GM18867 (cell line): Measurements from ENCODE around the gene IL17RC.
"Not testable (repeated sequence)": the region's sequence is repeated elsewhere in the genome, so short reads cannot be mapped to it uniquely, and the experiment has no call there.

Source experiments
- ATAC-seq: cut with Tn5 transposase; IDR thresholded peaks from one replicate; pipeline ENCODE4 v1.9.1; 2021; ENCODE audit warnings: mild to moderate bottlenecking, moderate library complexity; ENCODE audit not compliant: unreplicated experiment

The IL17RC gene

DNA sequence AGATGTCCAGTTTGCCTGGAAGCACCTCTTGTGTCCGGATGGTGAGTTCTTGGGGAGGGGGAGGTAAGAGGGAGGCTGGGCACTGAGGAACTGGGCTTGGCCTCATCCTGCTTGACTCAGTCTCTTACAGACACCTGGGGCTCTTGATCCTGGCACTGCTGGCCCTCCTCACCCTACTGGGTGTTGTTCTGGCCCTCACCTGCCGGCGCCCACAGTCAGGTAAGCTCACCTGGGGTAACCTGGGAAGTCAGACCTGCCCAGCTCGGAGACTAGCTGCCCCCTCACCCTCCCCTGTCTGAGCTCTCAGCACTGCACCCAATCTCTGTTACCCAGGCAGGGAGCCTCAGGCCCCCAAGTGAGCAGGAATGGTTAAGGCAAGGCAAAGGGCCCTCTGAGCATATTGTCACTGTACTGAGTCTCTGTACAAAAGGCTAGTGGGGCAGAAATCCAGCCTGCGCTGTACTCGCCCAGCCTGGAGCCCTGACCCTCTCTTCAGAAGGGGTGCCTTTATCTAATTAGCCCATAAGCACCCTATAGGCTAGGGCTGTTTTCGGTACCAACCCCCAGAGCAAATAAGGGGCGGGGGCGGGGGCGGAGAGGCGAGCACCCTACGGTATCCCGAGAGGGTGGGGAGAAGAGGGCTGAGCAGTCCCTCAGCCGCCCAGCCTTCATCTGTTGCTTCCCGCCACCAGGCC lies 2.2 kb upstream of the IL17RC start:
- ATAC-seq, result no peak

DNA sequence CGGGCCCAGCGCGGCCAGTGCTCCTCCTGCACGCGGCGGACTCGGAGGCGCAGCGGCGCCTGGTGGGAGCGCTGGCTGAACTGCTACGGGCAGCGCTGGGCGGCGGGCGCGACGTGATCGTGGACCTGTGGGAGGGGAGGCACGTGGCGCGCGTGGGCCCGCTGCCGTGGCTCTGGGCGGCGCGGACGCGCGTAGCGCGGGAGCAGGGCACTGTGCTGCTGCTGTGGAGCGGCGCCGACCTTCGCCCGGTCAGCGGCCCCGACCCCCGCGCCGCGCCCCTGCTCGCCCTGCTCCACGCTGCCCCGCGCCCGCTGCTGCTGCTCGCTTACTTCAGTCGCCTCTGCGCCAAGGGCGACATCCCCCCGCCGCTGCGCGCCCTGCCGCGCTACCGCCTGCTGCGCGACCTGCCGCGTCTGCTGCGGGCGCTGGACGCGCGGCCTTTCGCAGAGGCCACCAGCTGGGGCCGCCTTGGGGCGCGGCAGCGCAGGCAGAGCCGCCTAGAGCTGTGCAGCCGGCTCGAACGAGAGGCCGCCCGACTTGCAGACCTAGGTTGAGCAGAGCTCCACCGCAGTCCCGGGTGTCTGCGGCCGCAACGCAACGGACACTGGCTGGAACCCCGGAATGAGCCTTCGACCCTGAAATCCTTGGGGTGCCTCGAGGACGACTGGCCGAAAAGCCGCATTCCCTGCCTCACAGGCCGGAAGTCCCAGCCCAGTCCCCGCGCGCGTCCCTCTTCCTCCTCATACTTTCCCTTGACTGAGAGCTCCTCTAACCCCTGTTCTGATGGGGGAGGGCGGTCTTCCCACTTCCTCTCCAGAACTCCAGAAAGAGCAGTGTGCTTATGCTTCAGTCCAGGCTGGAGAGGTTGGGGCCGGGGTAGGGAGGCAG lies 1.4 kb upstream of the IL17RC start:
- ATAC-seq, result no peak

DNA sequence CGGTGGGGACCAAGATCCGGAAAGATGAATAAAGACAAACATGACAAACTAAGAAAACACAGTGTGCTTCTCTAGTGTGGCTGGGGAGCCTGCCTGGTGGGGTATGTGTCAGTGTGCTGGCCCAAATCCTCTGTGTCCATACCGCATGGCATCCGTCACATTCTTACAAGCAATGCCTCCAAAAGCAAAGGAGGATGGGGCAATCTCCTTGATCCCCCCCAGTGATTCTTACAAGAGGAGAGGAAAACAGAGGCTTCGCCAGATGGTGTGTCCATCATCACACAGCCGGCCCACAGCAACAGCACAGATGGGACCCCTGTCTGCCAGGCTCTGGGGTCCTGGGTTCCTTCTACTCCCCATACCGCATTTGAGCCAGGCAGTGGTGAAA lies 558 bp upstream of the IL17RC start:
- ATAC-seq, result no peak

DNA sequence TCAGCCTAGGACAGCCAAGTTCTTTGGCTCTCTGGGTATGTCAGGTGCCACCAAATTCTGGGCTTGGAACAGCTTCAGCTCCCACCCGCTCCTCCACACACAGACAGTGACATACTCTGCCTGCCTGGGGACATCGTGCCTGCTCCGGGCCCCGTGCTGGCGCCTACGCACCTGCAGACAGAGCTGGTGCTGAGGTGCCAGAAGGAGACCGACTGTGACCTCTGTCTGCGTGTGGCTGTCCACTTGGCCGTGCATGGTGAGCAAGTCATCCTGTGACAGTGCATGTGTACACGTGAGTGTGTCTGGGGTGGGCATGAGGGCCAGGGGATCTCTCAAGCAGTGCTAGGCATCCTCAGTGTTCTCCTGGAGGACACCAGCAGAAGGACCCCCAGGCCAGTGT lies 922 bp downstream of the IL17RC start:
- ATAC-seq, result no peak

DNA sequence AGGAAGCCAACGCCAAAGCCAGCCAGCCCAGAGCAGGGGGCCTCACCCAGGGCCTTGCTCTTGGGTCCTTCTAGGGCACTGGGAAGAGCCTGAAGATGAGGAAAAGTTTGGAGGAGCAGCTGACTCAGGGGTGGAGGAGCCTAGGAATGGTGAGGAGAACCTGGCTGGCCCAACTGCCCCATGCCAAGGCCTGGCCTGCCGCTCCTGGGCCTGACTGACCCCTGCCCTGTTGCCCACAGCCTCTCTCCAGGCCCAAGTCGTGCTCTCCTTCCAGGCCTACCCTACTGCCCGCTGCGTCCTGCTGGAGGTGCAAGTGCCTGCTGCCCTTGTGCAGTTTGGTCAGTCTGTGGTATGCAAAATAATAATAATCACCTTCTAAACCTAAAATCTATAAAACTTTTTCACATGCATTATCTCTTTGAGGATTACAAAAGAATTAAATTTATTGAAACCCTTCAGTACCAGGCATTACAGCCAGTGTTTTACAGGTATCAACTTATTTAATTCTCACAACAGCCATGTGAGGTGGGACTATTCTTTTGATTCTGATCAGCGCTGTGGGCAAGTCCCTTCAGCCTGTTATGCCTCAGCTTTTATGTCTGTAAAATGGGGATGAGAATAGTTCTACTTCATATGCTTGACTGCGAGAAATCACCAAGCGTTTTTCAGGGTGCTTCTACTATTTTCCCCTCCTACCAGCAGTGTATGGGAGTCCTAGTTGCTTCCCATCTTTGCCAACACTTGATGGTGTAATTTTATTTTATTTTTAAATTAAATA lies 1.6 kb downstream of the IL17RC start:
- no peak for ATAC-seq

DNA sequence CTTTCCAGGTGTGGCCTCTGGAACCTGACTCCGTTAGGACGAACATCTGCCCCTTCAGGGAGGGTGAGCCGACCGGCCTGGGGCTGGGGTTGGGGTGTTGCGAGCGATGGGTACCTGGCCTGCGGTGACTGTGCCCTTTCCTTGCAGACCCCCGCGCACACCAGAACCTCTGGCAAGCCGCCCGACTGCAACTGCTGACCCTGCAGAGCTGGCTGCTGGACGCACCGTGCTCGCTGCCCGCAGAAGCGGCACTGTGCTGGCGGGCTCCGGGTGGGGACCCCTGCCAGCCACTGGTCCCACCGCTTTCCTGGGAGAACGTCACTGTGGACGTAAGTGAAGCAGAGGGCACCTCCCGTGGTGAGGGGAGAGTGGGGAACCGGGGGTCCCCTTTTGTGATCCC lies 11.3 kb downstream of the IL17RC start:
- ATAC-seq, result no peak

DNA sequence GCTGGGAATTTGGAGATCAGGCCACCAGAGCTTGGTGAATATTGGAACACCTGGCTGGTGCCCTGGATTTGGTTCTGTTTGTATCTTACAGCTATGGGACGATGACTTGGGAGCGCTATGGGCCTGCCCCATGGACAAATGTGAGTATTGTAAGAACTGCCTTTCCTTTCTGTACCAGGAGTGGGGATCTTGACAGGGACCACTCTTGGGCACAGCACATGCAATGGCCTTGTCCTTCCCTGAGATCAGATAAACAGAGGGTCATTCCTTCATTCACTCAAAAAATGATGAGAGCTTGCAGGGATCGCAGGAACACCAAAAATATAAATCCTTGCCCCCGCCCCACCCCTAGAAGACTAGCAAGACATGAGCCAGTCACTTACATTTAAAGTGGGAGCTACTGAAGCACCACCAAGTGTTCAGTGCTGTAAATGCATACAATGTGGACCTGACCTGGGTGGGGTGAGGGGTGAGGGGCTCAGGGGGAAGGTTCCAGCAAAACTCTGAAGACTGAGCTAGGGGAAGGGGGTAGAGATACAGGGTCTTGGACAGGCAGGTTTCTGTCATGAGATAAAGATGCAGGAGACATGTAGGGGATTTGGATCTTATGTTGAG lies 14.0 kb downstream of the IL17RC start:
- ATAC-seq, result no peak

DNA sequence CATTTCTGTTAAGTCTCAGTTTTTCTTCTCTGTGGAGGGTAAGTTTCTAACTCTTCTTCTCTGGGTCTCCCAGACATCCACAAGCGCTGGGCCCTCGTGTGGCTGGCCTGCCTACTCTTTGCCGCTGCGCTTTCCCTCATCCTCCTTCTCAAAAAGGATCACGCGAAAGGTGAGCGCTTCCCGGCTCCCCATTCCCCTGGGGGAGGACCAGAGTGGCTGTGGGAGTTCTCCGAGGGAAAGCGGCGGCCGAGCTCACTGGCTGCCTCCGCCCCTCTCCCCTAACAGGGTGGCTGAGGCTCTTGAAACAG lies 15.6 kb downstream of the IL17RC start:
- no peak for ATAC-seq

DNA sequence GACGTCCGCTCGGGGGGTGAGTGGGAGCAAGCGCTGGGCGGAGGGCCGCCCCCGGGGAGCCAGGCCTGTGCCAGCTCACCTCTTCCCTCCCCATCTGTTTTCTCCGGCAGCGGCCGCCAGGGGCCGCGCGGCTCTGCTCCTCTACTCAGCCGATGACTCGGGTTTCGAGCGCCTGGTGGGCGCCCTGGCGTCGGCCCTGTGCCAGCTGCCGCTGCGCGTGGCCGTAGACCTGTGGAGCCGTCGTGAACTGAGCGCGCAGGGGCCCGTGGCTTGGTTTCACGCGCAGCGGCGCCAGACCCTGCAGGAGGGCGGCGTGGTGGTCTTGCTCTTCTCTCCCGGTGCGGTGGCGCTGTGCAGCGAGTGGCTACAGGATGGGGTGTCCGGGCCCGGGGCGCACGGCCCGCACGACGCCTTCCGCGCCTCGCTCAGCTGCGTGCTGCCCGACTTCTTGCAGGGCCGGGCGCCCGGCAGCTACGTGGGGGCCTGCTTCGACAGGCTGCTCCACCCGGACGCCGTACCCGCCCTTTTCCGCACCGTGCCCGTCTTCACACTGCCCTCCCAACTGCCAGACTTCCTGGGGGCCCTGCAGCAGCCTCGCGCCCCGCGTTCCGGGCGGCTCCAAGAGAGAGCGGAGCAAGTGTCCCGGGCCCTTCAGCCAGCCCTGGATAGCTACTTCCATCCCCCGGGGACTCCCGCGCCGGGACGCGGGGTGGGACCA lies 16.1 kb downstream of the IL17RC start:
- peak; percentile 70 for ATAC-seq

DNA sequence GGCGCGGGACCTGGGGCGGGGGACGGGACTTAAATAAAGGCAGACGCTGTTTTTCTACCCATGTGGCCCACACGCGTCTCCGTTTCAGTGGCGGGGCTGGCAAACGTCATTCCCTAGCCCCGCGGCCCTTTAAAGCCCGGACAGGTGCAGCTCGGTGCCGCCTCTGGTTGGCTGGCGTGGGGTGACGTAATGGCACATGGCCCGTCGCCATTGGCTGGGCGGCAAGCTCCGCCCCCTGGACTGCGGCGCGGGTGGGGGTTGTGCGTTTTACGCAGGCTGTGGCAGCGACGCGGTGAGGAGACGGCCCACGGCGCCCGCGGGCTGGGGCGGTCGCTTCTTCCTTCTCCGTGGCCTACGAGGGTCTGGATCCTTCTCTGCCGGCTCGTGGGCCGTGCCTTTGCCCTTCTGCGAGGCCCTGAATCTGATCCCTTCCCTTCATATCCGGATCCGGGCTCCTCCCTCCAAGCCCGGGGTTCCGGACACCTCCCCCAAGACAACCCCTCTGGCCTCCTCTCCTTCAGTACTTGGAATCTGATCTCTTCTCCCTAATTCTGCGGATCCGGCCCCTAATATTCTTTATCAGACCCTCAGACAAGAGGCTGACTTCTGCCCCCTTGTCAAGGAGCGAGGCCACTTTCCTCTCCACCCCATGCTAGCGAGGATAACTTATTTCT lies 16.8 kb downstream of the IL17RC start, which contains the start of gene CRELD1:
Gene CRELD1 (plus strand): TSS at position 274 of the 674 bp plus-strand sequence. CDS start 605 bp downstream, outside the sequence.
- ATAC-seq, result peak; percentile 85

DNA sequence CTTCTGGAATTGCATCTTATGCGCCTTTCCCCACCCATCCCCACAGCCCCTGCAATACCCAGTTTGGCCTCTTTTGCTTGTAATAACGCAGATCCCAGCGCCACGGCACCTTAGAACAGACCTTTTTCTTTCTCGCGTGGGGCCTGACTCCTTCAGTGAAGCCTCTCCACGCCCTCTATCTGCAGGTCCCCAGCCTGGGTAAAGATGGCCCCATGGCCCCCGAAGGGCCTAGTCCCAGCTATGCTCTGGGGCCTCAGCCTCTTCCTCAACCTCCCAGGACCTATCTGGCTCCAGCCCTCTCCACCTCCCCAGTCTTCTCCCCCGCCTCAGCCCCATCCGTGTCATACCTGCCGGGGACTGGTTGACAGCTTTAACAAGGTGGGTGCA lies 17.3 kb downstream of the IL17RC start:
- no peak for ATAC-seq

DNA sequence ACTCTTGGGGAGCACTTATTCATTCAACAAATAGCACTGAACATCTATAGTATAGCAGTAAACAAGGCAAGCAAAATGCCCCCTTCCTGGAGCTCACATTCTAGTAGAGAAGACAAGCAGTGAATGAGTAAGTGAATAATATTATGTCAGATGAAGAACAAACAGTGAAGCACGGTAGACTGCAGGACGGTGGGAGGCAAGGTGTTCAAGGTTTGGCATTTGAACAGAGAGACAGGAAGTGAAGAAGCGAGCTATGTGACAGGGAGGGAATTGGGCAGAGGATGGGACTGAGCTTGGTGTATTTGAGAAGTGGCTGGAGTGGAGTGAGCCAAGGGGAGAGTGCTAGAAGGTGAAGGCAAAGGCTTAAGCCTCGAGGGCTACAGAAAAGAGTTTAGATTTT lies 18.1 kb downstream of the IL17RC start:
- no peak for ATAC-seq

DNA sequence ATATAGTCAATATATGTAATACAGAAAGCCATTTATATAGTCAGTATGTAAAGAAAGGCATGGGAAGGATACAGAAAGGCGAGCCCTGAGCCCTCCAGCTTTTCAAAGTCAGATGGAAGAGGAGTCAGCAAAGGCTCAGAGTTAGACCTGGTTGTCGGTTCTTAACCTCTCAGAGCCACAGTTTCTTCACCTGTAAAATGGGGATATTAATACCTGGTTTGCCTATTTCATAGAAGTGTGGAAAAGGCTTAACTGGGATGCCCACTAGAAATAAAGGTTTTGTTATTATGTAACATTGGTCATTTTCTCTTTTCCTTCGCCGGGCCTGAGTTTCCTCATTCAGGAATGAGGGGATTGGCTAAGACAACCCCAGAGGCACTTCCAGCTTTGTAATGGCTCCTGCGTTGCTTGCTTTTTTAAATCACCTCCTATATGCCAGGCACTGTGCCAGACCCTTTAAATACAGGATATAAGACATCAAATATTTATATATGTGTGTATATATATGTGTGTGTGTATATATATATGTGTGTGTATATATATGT lies 19.1 kb downstream of the IL17RC start:
- ATAC-seq, result no peak

DNA sequence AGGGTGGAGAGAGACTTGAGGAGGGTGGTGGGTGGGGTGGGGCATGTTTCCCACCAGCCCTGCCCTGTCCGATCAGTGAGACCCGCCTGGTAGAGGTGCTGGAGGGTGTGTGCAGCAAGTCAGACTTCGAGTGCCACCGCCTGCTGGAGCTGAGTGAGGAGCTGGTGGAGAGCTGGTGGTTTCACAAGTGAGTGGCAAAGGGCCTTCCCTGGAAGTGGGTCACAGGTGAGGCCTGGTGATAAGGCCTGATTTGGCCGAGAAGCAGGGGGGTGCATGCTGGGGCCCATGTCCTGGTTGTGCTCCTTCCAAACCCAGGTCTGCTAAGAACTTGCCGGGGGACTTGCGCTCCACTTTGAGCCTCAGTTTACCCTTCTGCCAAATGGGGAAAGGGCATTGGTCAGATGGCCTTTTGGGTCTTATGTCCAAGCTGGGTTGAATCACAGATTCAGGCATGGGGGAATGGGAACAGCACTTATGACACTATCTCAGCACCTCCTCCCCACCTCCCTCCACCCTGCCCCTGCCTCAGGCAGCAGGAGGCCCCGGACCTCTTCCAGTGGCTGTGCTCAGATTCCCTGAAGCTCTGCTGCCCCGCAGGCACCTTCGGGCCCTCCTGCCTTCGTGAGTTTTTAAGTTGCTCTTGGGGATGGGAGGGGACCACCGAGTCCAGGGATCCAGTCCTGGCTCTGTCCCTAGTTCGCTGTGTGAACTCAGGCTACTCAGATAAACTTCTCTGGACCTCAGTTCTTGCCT lies 20.8 kb downstream of the IL17RC start:
- ATAC-seq, result no peak

DNA sequence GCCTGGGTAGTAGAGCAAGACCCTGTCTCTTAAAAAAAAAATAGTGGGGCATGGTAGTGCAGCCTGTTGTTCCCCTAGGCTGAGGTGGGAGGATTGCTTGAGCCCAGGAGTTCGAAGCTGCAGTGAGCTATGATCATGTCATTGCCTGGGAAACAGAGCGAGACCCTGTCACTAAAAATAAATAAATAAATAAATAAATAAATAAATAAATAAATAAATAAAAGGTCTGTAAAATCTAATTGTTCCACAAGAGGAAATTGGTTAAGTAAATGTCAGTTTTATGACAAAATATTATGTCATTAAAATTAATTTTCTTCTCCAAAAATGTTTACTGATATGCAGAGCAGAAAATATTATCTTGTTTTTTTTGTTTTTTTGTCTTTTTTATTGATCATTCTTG lies 22.1 kb downstream of the IL17RC start:
- ATAC-seq, result no peak

DNA sequence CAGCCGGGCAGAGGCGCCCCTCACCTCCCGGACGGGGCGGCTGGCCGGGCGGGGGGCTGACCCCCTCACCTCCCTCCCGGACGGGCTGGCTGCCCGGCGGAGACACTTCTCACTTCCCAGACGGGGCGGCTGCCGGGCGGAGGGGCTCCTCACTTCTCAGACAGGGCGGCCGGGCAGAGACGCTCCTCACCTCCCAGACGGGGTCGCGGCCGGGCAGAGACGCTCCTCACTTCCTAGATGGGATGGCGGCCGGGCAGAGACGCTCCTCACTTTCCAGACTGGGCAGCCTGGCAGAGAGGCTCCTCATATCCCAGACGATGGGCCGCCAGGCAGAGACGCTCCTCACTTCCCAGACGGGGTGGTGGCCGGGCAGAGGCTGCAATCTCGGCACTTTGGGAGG lies 23.0 kb downstream of the IL17RC start:
- not testable (repeated sequence) for ATAC-seq

DNA sequence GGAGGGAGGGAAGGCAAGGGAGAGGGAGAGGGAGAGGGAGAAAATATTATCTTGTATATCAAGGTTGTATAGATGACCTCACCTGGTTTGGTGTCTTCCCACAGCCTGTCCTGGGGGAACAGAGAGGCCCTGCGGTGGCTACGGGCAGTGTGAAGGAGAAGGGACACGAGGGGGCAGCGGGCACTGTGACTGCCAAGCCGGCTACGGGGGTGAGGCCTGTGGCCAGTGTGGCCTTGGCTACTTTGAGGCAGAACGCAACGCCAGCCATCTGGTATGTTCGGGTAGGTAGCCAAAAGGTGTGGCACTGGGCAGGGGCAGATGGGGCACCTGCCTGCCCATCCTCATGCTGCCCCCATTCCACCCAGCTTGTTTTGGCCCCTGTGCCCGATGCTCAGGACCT lies 23.8 kb downstream of the IL17RC start:
- no peak for ATAC-seq

DNA sequence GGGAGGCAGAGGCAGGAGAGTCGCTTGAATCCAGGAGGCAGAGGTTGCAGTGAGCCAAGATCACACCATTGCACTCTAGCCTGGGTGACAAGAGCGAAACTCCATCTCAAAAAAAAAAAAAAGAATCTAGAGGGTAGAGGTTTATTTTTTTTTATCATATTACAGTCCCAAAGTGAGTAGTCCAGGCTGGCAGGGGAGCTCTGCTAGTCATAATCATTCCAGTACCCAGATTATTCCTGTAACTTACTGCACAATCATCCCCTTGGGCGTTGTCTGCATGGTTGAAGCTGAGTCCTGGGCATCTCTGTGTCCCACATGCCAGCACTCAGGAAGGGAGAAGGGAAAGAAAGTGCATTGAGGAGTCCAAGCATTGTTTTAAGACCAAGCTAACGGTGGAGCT lies 25.3 kb downstream of the IL17RC start:
- ATAC-seq, result no peak
